ENCODE measurements around the gene NEURL1. TPM values are rescaled to one million over a fixed set of nuclear protein-coding genes. Genes with fewer than 3 reads are reported as not detected.

NEURL1 gene
- total and polyA plus RNA-seq, 2 donors (not counting 3 experiments of a cell fraction or from before 2014, with no cell fraction given): 0.06 to 0.22 TPM

DNA sequence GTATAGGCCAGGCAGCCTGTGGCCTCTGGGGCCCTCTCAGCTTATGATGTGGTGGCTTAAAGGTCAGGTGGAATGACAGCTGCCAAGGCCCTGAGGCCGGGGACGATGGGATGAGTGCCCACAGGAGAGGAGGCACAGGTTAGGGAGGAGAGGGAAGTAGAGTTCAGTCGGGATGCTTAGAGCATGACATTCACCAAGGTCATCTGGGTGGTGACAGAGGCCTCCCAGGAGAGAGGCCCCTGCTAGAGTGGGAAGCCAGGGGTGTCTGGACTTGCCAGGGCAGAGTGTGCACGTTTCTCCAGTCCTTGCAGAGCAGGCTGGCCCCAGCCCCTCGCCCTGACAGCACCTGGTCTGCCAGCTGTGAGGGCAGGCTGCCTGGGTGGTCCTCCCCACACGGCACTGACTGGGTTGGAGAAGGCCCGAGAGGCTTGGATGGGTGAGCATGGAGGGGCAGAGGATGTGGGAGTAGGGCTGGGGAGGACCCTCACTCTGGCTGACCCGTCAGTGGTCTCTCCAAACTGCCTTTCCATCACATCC is 36.3 kb upstream of the NEURL1 start:
- intact Hi-C loops (cut with micrococcal nuclease) (no loop called here), dilution Hi-C loops (cut with MboI; ENCODE audit: extremely low pct_ligation_motif_present, low sequenced_read_pairs) (no loop called here)
- TF ChIP-seq POLR2A (IDR thresholded peaks at IDR 0.05; ENCODE audit: low read depth, low read length): no peak
- TF ChIP-seq, protein P1, sequence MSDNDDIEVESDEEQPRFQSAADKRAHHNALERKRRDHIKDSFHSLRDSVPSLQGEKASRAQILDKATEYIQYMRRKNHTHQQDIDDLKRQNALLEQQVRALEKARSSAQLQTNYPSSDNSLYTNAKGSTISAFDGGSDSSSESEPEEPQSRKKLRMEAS (IDR thresholded peaks at IDR 0.05; ENCODE audit: insufficient read depth, insufficient read length): no peak
- TF ChIP-seq JUN (IDR thresholded peaks at IDR 0.05; ENCODE audit: borderline replicate concordance, insufficient read depth, insufficient read length, low read depth): no peak
- no peak for TF ChIP-seq FOS (IDR thresholded peaks at IDR 0.05; ENCODE audit: borderline replicate concordance, insufficient read depth, low read length)
- no peak overlapping the region for H3K4me2 ChIP-seq (ENCODE audit: insufficient read depth, low read length)
- H2AFZ ChIP-seq (ENCODE audit: low read depth, low read length): no peak overlapping the region
- no peak overlapping the region for H3K27ac ChIP-seq (ENCODE audit: insufficient read depth, low read depth, low read length)
- H3K9me3 ChIP-seq (replicated peaks; ENCODE audit: control insufficient read depth, insufficient read depth, low read length): no peaks in the 10 kb centered on the region
- peaks cover 5% of the 10 kb centered on the region for H3K4me1 ChIP-seq (ENCODE audit: control insufficient read depth, extremely low read depth, insufficient read depth, low read length)
- ChIA-PET POLR2A (no interaction called here), CTCF (no interaction called here)
- BruUV-seq (replicated peaks): no TSS peak
- no peaks in the 10 kb centered on the region for H3K9me1 ChIP-seq (replicated peaks; ENCODE audit: control insufficient read depth, extremely low read depth, insufficient read depth, low read length)
- no peaks in the 10 kb centered on the region for H3K36me3 ChIP-seq (ENCODE audit: control insufficient read depth in 2 of 2, extremely low read depth in 1 of 2, insufficient read depth in 2 of 2, low read length in 2 of 2)
- H3K27me3 ChIP-seq (ENCODE audit: control insufficient read depth in 2 of 2, insufficient read depth in 2 of 2, low read length in 2 of 2): no peaks in the 10 kb centered on the region
- H3K9ac ChIP-seq (replicated peaks; ENCODE audit: extremely low read depth, insufficient read depth, low read length): no peak overlapping the region
- no peak for FAIRE-seq
- DNase-seq (ENCODE audit: low read depth, low spot score): no peak
- H3K79me2 ChIP-seq (ENCODE audit: control insufficient read depth, insufficient read depth, low read length): no peaks in the 10 kb centered on the region
- H3K4me3 ChIP-seq (replicated peaks in 1 of 3; ENCODE audit: insufficient read depth in 1 of 3, low read depth in 1 of 3, low read length in 3 of 3): no peak overlapping the region
- no peaks in the 10 kb centered on the region for H4K20me1 ChIP-seq (replicated peaks; ENCODE audit: control insufficient read depth, extremely low read depth, insufficient read depth, low read length)

DNA sequence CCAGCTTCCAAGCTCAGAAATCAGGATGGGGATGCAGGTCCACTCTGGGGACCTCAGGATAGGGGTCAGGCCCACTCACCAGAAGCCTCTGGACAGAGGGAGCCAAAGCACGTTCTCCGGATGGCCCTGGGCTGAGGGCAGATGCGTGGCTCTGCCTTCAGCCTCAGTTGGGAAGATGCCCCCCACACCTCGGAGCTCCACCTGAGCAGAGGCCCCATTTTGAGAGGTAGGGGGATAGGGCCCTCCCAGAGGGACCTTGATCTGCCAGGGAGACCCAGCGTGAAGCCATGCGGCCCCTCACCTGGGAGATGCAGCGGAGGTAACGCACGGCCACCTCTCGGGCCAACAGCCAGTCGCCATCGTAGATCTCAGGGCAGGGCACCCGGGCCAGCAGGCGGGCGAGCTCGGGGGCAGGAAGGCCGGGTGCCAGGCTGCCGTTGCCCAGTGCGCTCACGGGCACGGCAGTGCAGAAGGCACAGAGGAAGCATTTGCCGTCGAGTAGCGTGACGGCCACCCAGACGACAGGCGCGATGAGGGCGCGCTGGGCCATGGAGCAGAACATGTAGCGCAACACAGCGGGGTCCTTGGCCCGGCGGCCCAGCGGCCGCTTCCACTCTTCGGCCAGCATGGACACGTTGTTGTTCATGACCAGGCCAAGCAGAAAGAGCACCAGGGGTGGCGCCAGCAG is 35.5 kb upstream of the NEURL1 start:
- CTCF ChIA-PET: no interaction called here
- Histone ChIP-seq H3K79me2 (ENCODE audit: control insufficient read depth, insufficient read depth, low read length) (no peaks in the 10 kb centered on the region), H3K9me1 (replicated peaks; ENCODE audit: control insufficient read depth, extremely low read depth, insufficient read depth, low read length) (no peaks in the 10 kb centered on the region), H3K4me1 (ENCODE audit: control insufficient read depth, extremely low read depth, insufficient read depth, low read length) (no peaks in the 10 kb centered on the region), H2AFZ (ENCODE audit: low read depth, low read length) (no peak overlapping the region), H3K9me3 (replicated peaks; ENCODE audit: control insufficient read depth, insufficient read depth, low read length) (no peaks in the 10 kb centered on the region), H3K36me3 (ENCODE audit: control insufficient read depth in 2 of 2, extremely low read depth in 1 of 2, insufficient read depth in 2 of 2, low read length in 2 of 2) (no peaks in the 10 kb centered on the region), H3K27ac (ENCODE audit: insufficient read depth, low read depth, low read length) (no peak overlapping the region), H3K4me2 (ENCODE audit: insufficient read depth, low read length) (no peak overlapping the region), H3K9ac (replicated peaks; ENCODE audit: extremely low read depth, insufficient read depth, low read length) (no peak overlapping the region), H3K4me3 (replicated peaks in 1 of 3; ENCODE audit: insufficient read depth in 1 of 3, low read depth in 1 of 3, low read length in 3 of 3) (no peak overlapping the region), H3K27me3 (ENCODE audit: control insufficient read depth in 2 of 2, insufficient read depth in 2 of 2, low read length in 2 of 2) (no peaks in the 10 kb centered on the region), H4K20me1 (replicated peaks; ENCODE audit: control insufficient read depth, extremely low read depth, insufficient read depth, low read length) (no peaks in the 10 kb centered on the region)
- no peak for FAIRE-seq
- TF ChIP-seq JUN (IDR thresholded peaks at IDR 0.05; ENCODE audit: borderline replicate concordance, insufficient read depth, insufficient read length, low read depth) (no peak), POLR2A (IDR thresholded peaks at IDR 0.05; ENCODE audit: low read depth, low read length) (no peak)
- dilution Hi-C loops (cut with MboI; ENCODE audit: extremely low pct_ligation_motif_present, low sequenced_read_pairs): no loop called here
- intact Hi-C loops (cut with micrococcal nuclease): no loop called here
- POLR2A ChIA-PET: no interaction called here
- DNase-seq (ENCODE audit: low read depth, low spot score): no peak
- no TSS peak for BruUV-seq (replicated peaks)

Measured in endothelial cell of umbilical vein (primary cell).